HG03469 (cell line): ENCODE data around the gene RSPH10B.
"Not testable (repeated sequence)": the region's sequence is repeated elsewhere in the genome, so short reads cannot be mapped to it uniquely, and the experiment has no call there.

Source experiments
- ATAC-seq: cut with Tn5 transposase; IDR thresholded peaks from one replicate; pipeline ENCODE4 v1.9.1; 2021; ENCODE audit warnings: mild to moderate bottlenecking, moderate library complexity, moderate number of reproducible peaks; ENCODE audit not compliant: unreplicated experiment

The RSPH10B gene

DNA sequence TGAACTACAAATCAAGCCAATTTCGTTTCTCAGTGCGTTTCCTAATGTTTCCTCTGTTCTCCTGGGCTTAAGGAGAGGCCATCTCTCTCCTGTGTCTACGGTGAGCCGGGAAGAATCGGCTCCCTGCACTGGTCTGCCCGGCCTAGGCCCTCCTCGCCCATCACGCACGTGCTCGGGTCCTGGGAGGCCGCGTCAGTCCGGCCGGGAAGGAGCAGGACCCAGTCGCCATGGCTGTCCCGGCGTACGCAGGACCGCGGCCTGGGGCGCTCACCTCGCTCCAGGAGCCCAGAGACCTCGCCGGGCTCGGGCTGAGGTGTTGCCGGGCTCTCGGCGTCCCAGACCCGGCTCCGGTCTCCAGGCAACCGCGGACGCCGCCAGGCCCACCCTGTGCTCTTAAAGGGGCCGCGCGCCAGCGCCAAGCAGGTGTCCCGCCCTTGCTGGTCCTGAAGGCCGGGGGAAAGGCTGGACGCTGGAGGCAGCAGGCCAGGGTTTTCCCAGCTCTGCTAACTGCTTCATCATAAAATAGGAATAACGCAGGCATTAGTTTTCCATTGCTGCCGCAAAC lies at the start of gene RSPH10B:
Gene RSPH10B, minus strand, starts transcription at position 343 of the 565 bp plus-strand sequence. CDS start 3,573 bp downstream, outside the sequence.
- not testable (repeated sequence) for ATAC-seq

GRCh38 chr7:6016653-6016966 lies 46.1 kb upstream of the RSPH10B start:
- ATAC-seq, result no peak

DNA sequence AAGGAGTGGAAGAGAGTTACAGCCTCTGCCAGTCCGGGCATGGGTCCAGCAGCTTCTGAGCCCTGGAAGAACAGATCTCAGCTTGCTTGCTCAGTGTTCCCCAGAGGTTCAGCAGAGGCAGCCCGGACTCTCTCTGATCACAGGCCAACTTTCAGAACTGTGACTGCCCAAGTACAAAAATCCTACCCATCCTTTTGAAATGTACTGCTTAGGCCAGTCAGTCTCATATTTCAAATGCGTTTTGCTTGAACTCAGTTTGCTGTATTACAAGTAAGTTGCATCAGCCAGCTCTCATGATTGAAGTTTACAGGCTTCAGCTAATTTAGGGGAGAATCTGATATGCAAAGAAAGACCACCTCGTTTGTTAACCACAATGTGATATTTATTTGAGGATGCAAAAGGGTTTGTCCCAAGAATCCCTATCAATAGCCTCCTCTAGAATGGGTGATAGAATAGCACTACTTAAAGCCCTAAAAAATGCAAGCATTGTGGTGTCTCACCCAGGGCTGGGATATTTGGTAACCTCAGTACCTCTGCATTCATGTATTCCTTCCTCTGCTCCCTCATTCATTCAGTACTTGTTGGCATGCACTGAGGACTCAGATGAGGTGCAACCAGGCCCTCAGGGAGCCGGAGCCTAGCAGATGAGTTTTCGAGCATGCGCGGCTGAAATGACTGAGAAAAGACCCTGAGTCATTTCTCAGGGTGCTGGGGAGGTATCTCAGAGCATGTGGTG lies 45.6 kb upstream of the RSPH10B start:
- ATAC-seq, result no peak

DNA sequence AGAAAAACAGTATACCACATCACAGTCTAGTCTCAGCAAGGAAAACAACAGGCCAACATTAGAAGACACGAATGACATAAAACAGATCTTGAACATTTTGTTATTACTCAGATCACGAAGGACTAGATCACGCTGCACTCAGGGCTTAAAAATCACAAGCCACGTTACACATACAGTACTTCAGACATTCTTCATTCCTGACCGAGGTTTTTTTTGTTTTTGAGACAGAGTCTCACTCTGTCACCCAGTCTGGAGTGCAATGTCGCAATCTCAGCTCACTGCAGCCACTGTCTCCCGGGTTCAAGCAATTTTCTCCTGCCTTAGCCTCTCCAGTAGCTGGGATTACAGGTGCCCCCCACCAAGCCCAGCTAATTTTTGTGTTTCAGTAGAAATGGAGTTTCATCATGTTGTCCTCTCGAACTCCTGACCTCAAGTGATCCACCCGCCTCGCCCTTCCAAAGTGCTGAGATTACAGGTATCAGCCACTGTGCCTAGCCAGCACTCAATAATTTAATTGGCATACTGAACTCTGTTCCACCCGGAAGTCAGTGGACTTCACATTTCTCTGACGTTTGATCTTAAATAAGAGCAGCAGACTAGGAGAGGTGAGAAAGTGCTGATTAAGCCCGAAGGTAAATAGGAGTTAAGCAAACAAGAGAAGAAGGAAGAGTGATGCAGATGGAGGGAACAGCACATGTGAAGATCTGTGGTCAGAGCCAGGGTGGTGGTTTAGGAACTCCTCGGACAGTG lies 42.0 kb upstream of the RSPH10B start:
- no peak for ATAC-seq

DNA sequence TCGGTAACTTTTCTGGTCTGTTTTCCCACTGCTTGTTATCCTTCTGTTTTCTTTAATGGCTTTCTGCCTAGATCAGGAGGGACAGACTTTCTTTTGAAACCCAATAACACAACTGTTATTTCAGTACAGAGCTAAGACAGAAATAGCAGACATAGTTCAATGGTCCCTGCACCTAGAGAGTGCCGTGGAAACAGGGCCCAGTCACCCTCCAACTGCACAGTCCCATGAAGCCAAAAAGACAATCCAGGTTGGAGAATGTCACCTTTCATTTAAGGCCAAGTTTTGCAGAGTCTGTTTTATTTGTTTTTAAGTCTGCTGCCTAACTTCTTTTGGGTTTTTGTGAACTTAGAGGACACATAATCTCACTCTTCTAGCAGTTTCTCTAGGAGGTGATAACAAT lies 41.1 kb upstream of the RSPH10B start:
- no peak for ATAC-seq

GRCh38 chr7:6010370-6010769 lies 39.9 kb upstream of the RSPH10B start:
- ATAC-seq, result not testable (repeated sequence)

DNA sequence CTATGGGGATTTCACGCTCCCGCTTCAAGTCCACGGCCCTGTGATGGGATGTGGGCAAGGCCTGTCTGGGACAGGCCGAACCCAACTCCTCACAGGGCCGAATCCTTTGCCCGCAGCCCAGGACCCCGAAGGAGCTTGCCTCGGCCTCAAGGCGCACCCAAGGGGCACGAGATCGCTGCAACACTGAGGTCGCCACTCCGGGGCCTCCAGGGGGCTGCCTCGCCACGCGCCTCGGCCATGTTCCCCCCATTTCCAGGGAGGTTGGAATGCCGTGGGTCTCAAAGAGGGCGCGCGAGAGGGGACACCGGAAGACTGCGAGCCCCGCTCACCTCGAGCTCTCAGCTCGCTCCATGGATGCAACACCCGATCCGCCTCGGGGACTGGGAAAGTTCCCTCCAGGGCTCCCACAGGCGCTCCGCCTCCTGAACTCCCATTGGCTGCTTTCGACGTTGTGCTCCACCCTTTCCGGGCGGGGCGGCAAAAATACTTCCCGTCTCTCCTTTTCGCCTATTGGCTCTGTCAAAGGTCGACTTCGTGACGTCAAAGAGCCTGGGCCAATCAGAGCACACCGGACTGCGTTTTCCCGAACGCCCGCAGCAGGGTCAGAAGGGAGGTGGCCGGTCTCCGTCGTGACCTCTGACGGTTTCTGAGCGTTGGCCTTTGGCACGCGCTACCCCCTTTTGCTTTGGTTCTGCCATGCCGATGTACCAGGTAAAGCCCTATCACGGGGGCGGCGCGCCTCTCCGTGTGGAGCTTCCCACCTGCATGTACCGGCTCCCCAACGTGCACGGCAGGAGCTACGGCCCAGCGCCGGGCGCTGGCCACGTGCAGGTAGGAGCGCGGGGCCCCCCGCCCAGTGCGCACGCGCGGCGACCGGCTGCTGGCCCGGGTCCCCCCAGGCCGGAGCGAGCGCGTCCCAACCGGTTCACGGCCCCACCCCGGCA lies 38.5 kb upstream of the RSPH10B start, which contains the start of the genes AIMP2 and PMS2:
Gene AIMP2, plus strand, starts transcription at position 605 of the 944 bp plus-strand sequence. Its CDS starts 92 bp downstream, at position 697.
Gene PMS2, minus strand, starts transcription at position 382 of the 944 bp plus-strand sequence. Its CDS starts 30 bp downstream, at position 352.
- ATAC-seq, result peak; percentile 79

- ATAC-seq, result not testable (repeated sequence)
Measured at GRCh38 chr7:6007835-6008590, 37.5 kb upstream of the RSPH10B start.

- no peak for ATAC-seq
Measured at GRCh38 chr7:6007386-6007785, 36.9 kb upstream of the RSPH10B start.

GRCh38 chr7:5997210-5997808 lies 26.8 kb upstream of the RSPH10B start:
- ATAC-seq, result no peak

GRCh38 chr7:5987061-5987460 lies 16.6 kb upstream of the RSPH10B start:
- not testable (repeated sequence) for ATAC-seq

- not testable (repeated sequence) for ATAC-seq
Measured at GRCh38 chr7:5979680-5980314, 9.3 kb upstream of the RSPH10B start.

GRCh38 chr7:5973580-5973979 lies 3.1 kb upstream of the RSPH10B start:
- ATAC-seq, result not testable (repeated sequence)

DNA sequence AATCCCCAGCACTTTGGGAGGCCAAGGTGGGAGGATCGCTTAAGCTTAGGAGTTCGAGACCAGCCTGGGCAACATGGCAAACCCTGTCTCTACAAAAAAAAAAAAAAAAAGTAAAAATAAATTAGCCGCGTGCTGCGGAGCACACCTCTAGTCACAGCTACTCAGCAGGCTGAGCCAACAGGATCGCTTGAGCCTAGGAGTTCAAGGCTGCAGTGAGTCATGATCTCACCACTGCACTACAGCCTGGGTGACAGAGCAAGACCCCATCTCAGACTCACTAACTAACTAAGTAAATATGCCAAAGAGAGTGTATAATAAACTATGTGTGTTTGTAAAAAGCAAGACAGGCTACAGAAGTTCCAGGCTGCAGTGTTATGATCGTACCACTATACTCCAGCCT lies 6.7 kb downstream of the RSPH10B start:
- ATAC-seq, result not testable (repeated sequence)

DNA sequence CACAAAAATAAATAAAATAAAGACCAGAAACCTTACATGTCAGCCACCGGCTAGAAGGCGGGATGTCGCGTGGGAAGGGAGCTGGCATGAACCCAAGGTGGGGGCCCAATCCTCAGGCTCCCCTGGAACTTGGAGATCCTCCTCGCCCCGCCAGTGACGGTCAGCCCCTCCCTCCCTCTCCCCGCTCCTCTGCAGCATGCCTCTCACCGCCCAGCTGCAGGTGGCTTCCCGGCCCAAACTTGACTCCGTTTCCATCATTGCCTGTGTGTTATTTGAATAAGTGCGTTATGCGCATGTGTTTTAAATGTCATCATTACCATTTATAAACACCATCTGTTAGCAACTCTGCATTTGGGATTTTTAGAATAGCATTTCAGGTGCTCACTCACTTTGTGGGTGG lies 7.3 kb downstream of the RSPH10B start:
- ATAC-seq, result not testable (repeated sequence)

DNA sequence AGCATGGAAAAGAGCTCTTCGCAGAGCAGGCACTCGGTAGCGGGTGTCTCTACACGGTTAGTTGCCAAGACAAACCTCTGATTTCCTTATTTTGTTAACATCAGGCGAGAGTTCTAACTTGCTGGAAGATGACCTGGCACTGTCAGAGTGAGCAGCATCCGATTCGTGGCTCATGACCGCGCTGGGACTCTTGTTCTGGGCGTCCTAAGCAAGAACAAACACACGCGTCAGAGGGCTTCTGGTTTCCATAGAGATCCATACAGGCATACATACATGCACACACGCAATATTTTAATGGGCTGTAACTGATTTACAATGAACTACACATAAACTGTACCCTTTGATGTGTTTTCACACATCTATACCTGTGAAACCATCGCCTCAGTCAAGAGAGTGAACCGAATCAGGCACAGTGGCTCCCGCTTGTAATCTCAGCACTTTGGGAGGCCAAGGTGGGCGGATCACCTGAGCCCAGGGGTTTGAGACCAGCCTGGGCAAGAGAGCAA lies 35.5 kb downstream of the RSPH10B start:
- not testable (repeated sequence) for ATAC-seq

- ATAC-seq, result not testable (repeated sequence)
Measured at GRCh38 chr7:5931905-5932644, 38.4 kb downstream of the RSPH10B start.

DNA sequence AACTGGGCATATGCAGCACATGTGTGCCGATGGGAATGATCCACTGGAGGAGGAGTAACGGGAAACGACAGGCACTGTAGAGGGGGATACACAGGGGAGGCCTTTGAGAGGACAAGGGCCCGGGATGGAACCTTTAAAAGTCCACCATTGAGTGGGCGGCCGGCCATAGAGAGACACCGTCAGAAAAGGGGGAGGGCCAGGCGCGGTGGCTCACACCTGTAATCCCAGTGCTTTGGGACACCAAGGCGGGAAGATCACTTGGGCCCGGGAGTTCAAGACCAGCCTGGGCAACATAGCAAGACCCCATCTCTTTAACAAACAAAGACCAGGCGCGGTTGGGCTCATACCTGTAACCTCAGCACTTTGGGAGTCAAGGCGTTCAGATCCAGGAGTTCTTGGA lies 39.2 kb downstream of the RSPH10B start:
- not testable (repeated sequence) for ATAC-seq
